HepG2 (cell line): ENCODE data around the gene HUNK.

Experiments used
- AKNA ChIP-seq: sonication (generic); formaldehyde crosslinking; IDR thresholded peaks from 2 replicates; pipeline ENCODE4 v1.4.0; 2020; ENCODE audit warnings: missing genetic modification reagents, borderline replicate concordance
- BRF2 ChIP-seq: sonication (generic); formaldehyde crosslinking; IDR thresholded peaks from 2 replicates; pipeline ENCODE4 v1.8.1; 2022; ENCODE audit warnings: mild to moderate bottlenecking, missing genetic modification reagents
- CHD2 ChIP-seq: IDR thresholded peaks from 2 replicates; pipeline ENCODE4 v1.6.1; 2011; ENCODE audit warnings: low read depth, low read length, improper control_type of control experiment
- CHD4 ChIP-seq: fragments of 200-600 bp; sonication (generic); IDR thresholded peaks from 2 replicates; pipeline ENCODE4 v1.7.0; 2017; ENCODE audit warnings: mild to moderate bottlenecking, low read length, borderline replicate concordance
- CTCF ChIP-seq: sonication (generic); formaldehyde crosslinking; IDR thresholded peaks from 2 replicates; pipeline ENCODE4 v1.5.0; 2020; ENCODE audit warnings: mild to moderate bottlenecking, missing genetic modification reagents, moderate library complexity
- DNMT1 ChIP-seq: sonication (generic); formaldehyde crosslinking; IDR thresholded peaks from 2 replicates; pipeline ENCODE4 v1.5.1; 2020; ENCODE audit warnings: mild to moderate bottlenecking, missing genetic modification reagents
- HDAC2 ChIP-seq: sonication (generic); formaldehyde crosslinking; IDR thresholded peaks from 2 replicates; pipeline ENCODE4 v1.4.0; 2020; ENCODE audit warnings: missing genetic modification reagents
- MAX ChIP-seq: IDR thresholded peaks from 2 replicates; pipeline ENCODE4 v1.6.1; 2012; ENCODE audit warnings: inconsistent platforms
- NFE2L1 ChIP-seq: sonication (generic); formaldehyde crosslinking; IDR thresholded peaks from 2 replicates; pipeline ENCODE4 v1.4.0; 2020; ENCODE audit warnings: missing genetic modification reagents, mild to moderate bottlenecking, borderline replicate concordance
- STAT6 ChIP-seq: sonication (generic); formaldehyde crosslinking; IDR thresholded peaks from 2 replicates; pipeline ENCODE4 v1.4.0; 2020; ENCODE audit warnings: missing genetic modification reagents, mild to moderate bottlenecking, borderline replicate concordance
- ZHX1 ChIP-seq: sonication (generic); formaldehyde crosslinking; IDR thresholded peaks from 2 replicates; pipeline ENCODE4 v1.8.1; 2022; ENCODE audit warnings: low read depth, mild to moderate bottlenecking, missing genetic modification reagents
- ZNF281 ChIP-seq: sonication (generic); formaldehyde crosslinking; IDR thresholded peaks from 2 replicates; pipeline ENCODE4 v1.4.0; 2020; ENCODE audit warnings: missing genetic modification reagents, borderline replicate concordance
- ZNF337 ChIP-seq: sonication (generic); formaldehyde crosslinking; IDR thresholded peaks from 2 replicates; pipeline ENCODE4 v1.5.1; 2020; ENCODE audit warnings: missing genetic modification reagents, low read depth, mild to moderate bottlenecking, borderline replicate concordance
- ZNF589 ChIP-seq: sonication (generic); formaldehyde crosslinking; conservative IDR thresholded peaks from 2 replicates; pipeline ENCODE4 v1.8.0; 2022; ENCODE audit warnings: mild to moderate bottlenecking, moderate library complexity, missing genetic modification reagents

GRCh38 chr21:32008714-32009113 lies 135.9 kb downstream of the HUNK start:
- TF ChIP-seq ZNF281 (no peak), AKNA (CRISPR knock-in tag) (no peak), ZNF589 (CRISPR knock-in tag) (no peak), ZHX1 (CRISPR knock-in tag) (no peak), STAT6 (CRISPR knock-in tag) (no peak), CHD4 (no peak), BRF2 (CRISPR knock-in tag) (no peak), DNMT1 (CRISPR knock-in tag) (no peak), HDAC2 (no peak), MAX (no peak), CTCF (CRISPR knock-in tag) (no peak), ZNF337 (CRISPR knock-in tag) (no peak), NFE2L1 (CRISPR knock-in tag) (no peak), CHD2 (no peak)
